Spleen (tissue), 11 donors: ENCODE data around the gene PRKRIP1. TPM values are rescaled to one million over a fixed set of nuclear protein-coding genes. Genes with fewer than 3 reads are reported as not detected.
"Not testable (repeated sequence)": the region's sequence is repeated elsewhere in the genome, so short reads cannot be mapped to it uniquely, and the experiment has no call there.

Experiments
- DNase-seq: peaks from one replicate; pipeline ENCODE4 v3.0.0-alpha.2; 2020
- H3K27ac ChIP-seq, 8 donors: fragments of 200-600 bp; sonication (generic) in 7 of 8; 1 replicate in 4 of 8; 2 replicates in 4 of 8; pipeline versions ENCODE4 v1.5.0 to v1.8.0; 2016 to 2021; ENCODE audit warnings: inconsistent platforms in 4 of 8, mild to moderate bottlenecking in 4 of 8, moderate library complexity in 1 of 8
- H3K27me3 ChIP-seq, 7 donors: fragments of 200-600 bp; sonication (generic) in 6 of 7; replicated peaks in 1 of 7; 1 replicate in 4 of 7; 2 replicates in 3 of 7; pipeline versions ENCODE4 v1.5.0 to v1.8.0; 2016 to 2021; ENCODE audit warnings: inconsistent platforms in 3 of 7, mild to moderate bottlenecking in 1 of 7
- H3K36me3 ChIP-seq, 6 donors: fragments of 200-600 bp; sonication (generic) in 5 of 6; 1 replicate in 4 of 6; 2 replicates in 2 of 6; pipeline versions ENCODE4 v1.5.0 to v1.8.0; 2016 to 2021; ENCODE audit warnings: inconsistent platforms in 2 of 6
- H3K4me1 ChIP-seq, 6 donors: fragments of 200-600 bp; sonication (generic) in 5 of 6; 1 replicate in 3 of 6; 2 replicates in 3 of 6; pipeline versions ENCODE4 v1.5.0 to v1.8.0; 2016 to 2021; ENCODE audit warnings: inconsistent platforms in 3 of 6
- H3K4me3 ChIP-seq, 8 donors: fragments of 200-600 bp; sonication (generic) in 7 of 8; 1 replicate in 4 of 8; 2 replicates in 4 of 8; pipeline versions ENCODE4 v1.5.0 to v1.8.0; 2016 to 2021; ENCODE audit warnings: inconsistent platforms in 4 of 8, mild to moderate bottlenecking in 4 of 8, moderate library complexity in 2 of 8
- H3K9me3 ChIP-seq, 8 donors: fragments of 200-600 bp; sonication (generic) in 7 of 8; 1 replicate in 4 of 8; 2 replicates in 4 of 8; pipeline versions ENCODE4 v1.5.0 to v1.8.0; 2016 to 2021; ENCODE audit warnings: inconsistent platforms in 4 of 8
- POLR2A ChIP-seq, 3 donors: fragments of 450-650 bp; IDR thresholded peaks; one replicate each; pipeline ENCODE4 v1.5.1; 2017; ENCODE audit warnings: antibody characterized with exemption in 3 of 3, mild to moderate bottlenecking in 1 of 3
- POLR2AphosphoS5 ChIP-seq, 3 donors: sonication (generic); formaldehyde crosslinking; IDR thresholded peaks; one replicate each; pipeline ENCODE4 v1.5.1; 2017; ENCODE audit warnings: antibody characterized with exemption in 3 of 3
- WGBS, 5 donors: extraction: QIAGEN DNeasy Blood & Tissue Kit in 3 of 5; methylation state at CpG; one replicate each; pipeline versions ENCODE4 v1.1.5 to v1.1.7; 2013 to 2018; 5-methylcytosine and 5-hydroxymethylcytosine counted together
- intact Hi-C: fragments of 100-400 bp; cut with DNase I; formaldehyde crosslinking; loops from one replicate; pipeline ENCODE4 v1.15.0; 2023; ENCODE audit warnings: low total_unique reads
- polyA plus RNA-seq, 3 donors: library from polyadenylated mRNA; stranded (reverse); fragments of 200-250 nt; gene quantifications; one replicate each; pipeline ENCODE4 v1.2.1, GENCODE V29; 2013
- total RNA-seq, 7 donors: library from RNA; depleted of rRNA in 3 of 7; stranded (reverse); fragments of >200 nt in 3 of 7; fragmentation: NEBNext Ultra II Directional in 4 of 7; extraction: Animal tissue kit (Norgen Biotek cat#: 25700) in 4 of 7; gene quantifications; one replicate each; pipeline versions ENCODE4 v1.1.0 to v1.2.1, GENCODE V29; 2016 to 2021
- TF ChIP-seq, protein P1 (sequence below), 11 experiments: fragments of 200-600 bp in 7 of 11; fragments of 450-650 bp in 4 of 11; sonication (generic) in 4 of 11; IDR thresholded peaks in 8 of 11; conservative IDR thresholded peaks in 3 of 11; 1 replicate in 7 of 11; 2 replicates in 4 of 11; pipeline versions ENCODE4 v1.4.0 to v1.8.0; 2016 to 2021; ENCODE audit warnings: antibody characterized with exemption in 11 of 11, inconsistent platforms in 4 of 11, mild to moderate bottlenecking in 1 of 11
- donor health status: healthy with polysubstance abuse.
- donor health status: DM: no; HTN: no; CAD: no; lungs with moderate emphysema.
- donor health status: DM: no; HTN: no; CAD: no.
- donor health status: Bipolar disorder and iron deficiency.
- donor health status: healthy.
- donor health status: DM: no; HTN: no; CAD: no.
- donor health status: DM: yes; HTN: yes; CAD: no.

The PRKRIP1 gene
- total and polyA plus RNA-seq, 10 donors: 25.0 to 45.7 (median 30.4) TPM

DNA sequence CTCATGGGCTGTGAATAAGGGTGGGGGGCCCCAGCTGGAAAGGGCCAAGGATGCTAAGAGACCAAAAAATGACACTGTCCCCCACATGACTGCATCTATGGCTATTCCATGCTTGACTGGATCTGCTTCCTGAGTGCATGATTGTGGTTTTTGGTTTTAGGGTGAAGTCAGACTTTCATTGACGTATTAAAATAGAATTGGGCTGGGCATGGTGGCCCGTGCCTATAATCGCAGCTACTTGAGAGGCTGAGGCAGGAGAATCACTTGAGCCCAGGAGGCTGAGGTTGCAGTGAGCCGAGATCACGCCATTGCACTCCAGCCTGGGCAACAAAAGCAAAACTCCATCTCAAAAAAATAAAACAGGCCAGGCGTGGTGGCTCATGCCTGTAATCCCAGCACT lies 12.4 kb downstream of the PRKRIP1 start:
- not testable (repeated sequence) for H3K9me3 ChIP-seq, H3K27me3 ChIP-seq, H3K4me3 ChIP-seq, DNase-seq
- intact Hi-C loops: loop anchor here (5.0 kb wide), 1 partner anchor 49 kb away; no protein-coding TSS in a partner anchor
- Histone ChIP-seq H3K27ac (peak overlapping the region in 5 of 8 donors; percentile 14 to 45 (median 37)), H3K4me1 (peaks cover 5 to 62% (median 31%) of the 10 kb centered on the region in 6 donors), H3K36me3 (peaks cover 0 to 100% (median 80%) of the 10 kb centered on the region in 6 donors)
- 67 to 83% (median 82%) methylated on average over 6 of the region's 6 CpGs for WGBS, 5 donors
- peak in 1 of 3 donors; percentile 32 for TF ChIP-seq POLR2AphosphoS5 (IDR thresholded peaks at IDR 0.05)

DNA sequence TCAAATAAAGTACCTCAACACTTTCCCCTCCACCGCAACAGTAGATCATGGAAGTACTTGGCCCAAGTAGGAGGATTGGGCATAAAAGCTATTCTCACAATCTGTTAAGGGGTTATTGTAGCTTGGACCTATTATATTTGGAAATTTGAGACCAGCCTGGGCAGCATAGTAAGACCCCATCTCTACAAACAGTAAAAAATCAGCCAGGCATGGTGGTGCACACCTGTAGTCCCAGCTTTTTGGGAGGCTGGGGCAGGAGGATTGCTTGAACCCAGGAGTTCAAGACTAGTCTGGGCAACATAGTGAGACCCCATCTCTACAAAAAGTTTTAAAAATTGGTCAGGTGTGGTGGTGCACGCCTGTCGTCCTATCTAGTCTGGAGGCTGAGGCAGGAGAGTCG lies 13.2 kb downstream of the PRKRIP1 start:
- peaks cover 5 to 62% (median 29%) of the 10 kb centered on the region in 6 donors for H3K4me1 ChIP-seq
- intact Hi-C loops: loop anchor here (5.0 kb wide), 1 partner anchor 48 kb away; no protein-coding TSS in a partner anchor
- 96 to 99% (median 97%) methylated on average over 4 of the region's 4 CpGs for WGBS, 5 donors
- no peak for TF ChIP-seq POLR2A (IDR thresholded peaks at IDR 0.05)
- TF ChIP-seq, protein P1, sequence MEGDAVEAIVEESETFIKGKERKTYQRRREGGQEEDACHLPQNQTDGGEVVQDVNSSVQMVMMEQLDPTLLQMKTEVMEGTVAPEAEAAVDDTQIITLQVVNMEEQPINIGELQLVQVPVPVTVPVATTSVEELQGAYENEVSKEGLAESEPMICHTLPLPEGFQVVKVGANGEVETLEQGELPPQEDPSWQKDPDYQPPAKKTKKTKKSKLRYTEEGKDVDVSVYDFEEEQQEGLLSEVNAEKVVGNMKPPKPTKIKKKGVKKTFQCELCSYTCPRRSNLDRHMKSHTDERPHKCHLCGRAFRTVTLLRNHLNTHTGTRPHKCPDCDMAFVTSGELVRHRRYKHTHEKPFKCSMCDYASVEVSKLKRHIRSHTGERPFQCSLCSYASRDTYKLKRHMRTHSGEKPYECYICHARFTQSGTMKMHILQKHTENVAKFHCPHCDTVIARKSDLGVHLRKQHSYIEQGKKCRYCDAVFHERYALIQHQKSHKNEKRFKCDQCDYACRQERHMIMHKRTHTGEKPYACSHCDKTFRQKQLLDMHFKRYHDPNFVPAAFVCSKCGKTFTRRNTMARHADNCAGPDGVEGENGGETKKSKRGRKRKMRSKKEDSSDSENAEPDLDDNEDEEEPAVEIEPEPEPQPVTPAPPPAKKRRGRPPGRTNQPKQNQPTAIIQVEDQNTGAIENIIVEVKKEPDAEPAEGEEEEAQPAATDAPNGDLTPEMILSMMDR (IDR thresholded peaks at IDR 0.05 in 8 of 11, conservative IDR thresholded peaks at IDR 0.05 in 3 of 11): no peak
- no peak for TF ChIP-seq POLR2AphosphoS5 (IDR thresholded peaks at IDR 0.05)
- peaks cover 0 to 100% (median 72%) of the 10 kb centered on the region in 6 donors for H3K36me3 ChIP-seq
- H3K9me3 ChIP-seq: peaks cover 0 to 7% (median 2%) of the 10 kb centered on the region in 8 donors
- no peaks in the 10 kb centered on the region for H3K27me3 ChIP-seq
- no peak overlapping the region for H3K4me3 ChIP-seq
- no peak for DNase-seq
- H3K27ac ChIP-seq: peak overlapping the region in 2 of 8 donors; percentile 37 to 40

DNA sequence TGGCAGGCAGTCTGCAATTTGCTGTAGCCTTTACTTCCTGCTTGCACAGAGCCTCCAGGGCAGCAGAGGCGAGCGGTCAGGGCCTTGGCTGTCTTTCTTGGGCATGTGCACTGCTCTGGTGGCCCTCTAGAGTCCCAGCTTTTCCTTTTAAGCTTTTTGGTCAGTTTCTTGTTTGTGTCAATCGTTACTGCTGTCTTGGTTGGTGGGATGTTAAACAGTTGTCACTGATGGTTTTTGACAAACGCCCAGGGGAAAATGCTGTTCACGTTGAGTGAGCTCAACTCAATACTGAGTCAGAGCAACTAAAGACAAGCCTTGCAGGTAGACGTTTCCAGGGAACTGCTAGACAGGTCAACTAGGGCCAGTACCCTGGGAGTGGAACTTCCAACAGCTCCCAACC lies 14.0 kb downstream of the PRKRIP1 start:
- Histone ChIP-seq H3K27me3 (no peaks in the 10 kb centered on the region), H3K4me3 (no peak overlapping the region), H3K36me3 (peaks cover 0 to 100% (median 66%) of the 10 kb centered on the region in 6 donors), H3K27ac (no peak overlapping the region), H3K4me1 (peaks cover 6 to 62% (median 29%) of the 10 kb centered on the region in 6 donors), H3K9me3 (peaks cover 0 to 7% (median 2%) of the 10 kb centered on the region in 8 donors)
- intact Hi-C loops: no loop called here
- TF ChIP-seq POLR2A (IDR thresholded peaks at IDR 0.05): no peak
- TF ChIP-seq, protein P1 (IDR thresholded peaks at IDR 0.05 in 8 of 11, conservative IDR thresholded peaks at IDR 0.05 in 3 of 11): no peak
- TF ChIP-seq POLR2AphosphoS5 (IDR thresholded peaks at IDR 0.05): no peak
- no peak for DNase-seq
- 67 to 75% (median 73%) methylated on average over 6 of the region's 6 CpGs for WGBS, 5 donors

DNA sequence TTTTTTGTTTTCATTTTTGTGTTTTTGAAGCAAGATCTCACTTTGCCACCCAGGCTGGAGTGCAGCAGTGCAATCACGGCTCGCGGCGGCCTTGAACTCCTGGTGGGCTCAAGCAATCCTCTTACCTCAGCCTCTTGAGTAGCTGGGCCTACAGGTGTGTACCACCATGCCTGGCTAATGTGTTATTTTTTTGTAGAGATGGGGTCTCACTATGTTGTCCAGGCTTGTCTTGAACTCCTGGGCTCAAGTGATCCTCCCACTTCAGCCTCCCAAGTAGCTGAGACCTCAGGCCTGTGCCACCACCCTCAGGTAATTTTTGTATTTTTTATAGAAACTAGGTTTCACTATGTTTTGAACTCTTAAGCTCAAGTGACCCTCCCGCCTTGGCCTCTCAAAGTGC lies 14.8 kb downstream of the PRKRIP1 start:
- Histone ChIP-seq H3K27me3 (no peaks in the 10 kb centered on the region), H3K9me3 (peaks cover 0 to 7% (median 2%) of the 10 kb centered on the region in 8 donors), H3K4me1 (peaks cover 14 to 70% (median 37%) of the 10 kb centered on the region in 6 donors), H3K36me3 (peaks cover 0 to 99% (median 58%) of the 10 kb centered on the region in 6 donors), H3K4me3 (no peak overlapping the region), H3K27ac (no peak overlapping the region)
- intact Hi-C loops: no loop called here
- no peak for DNase-seq
- no peak for TF ChIP-seq POLR2AphosphoS5 (IDR thresholded peaks at IDR 0.05)
- no peak for TF ChIP-seq POLR2A (IDR thresholded peaks at IDR 0.05)
- TF ChIP-seq, protein P1 (IDR thresholded peaks at IDR 0.05 in 8 of 11, conservative IDR thresholded peaks at IDR 0.05 in 3 of 11): no peak
- WGBS, 5 donors: 93 to 97% (median 96%) methylated on average over 5 of the region's 5 CpGs
